Esophagus muscularis mucosa (tissue), 4 donors: Measurements from ENCODE around the gene DNAJC3. TPM values are rescaled to one million over a fixed set of nuclear protein-coding genes. Genes with fewer than 3 reads are reported as not detected.
A peak's percentile ranks its signal among the peaks of the same experiment; 100 is the strongest.

Experiments used
- DNase-seq: peaks from one replicate; pipeline ENCODE4 v3.0.0-alpha.2; 2017; ENCODE audit errors: extremely low spot score
- H3K27ac ChIP-seq, 4 donors: fragments of 200-600 bp; sonication (generic); replicated peaks in 1 of 4; 1 replicate in 3 of 4; 2 replicates in 1 of 4; pipeline ENCODE4 v1.5.1; 2016 to 2019; ENCODE audit warnings: mild to moderate bottlenecking in 1 of 4
- H3K27me3 ChIP-seq, 4 donors: fragments of 200-600 bp; sonication (generic); one replicate each; pipeline versions ENCODE4 v1.5.1 to v1.6.0; 2016 to 2019
- H3K36me3 ChIP-seq, 4 donors: fragments of 200-600 bp; sonication (generic); one replicate each; pipeline ENCODE4 v1.5.1; 2016 to 2019
- H3K4me1 ChIP-seq, 4 donors: fragments of 200-600 bp; sonication (generic); one replicate each; pipeline ENCODE4 v1.5.1; 2016 to 2019
- H3K4me3 ChIP-seq, 4 donors: fragments of 200-600 bp; sonication (generic); 1 replicate in 2 of 4; 2 replicates in 2 of 4; pipeline ENCODE4 v1.5.1; 2016 to 2019; ENCODE audit warnings: mild to moderate bottlenecking in 4 of 4, moderate library complexity in 1 of 4
- H3K9me3 ChIP-seq, 4 donors: fragments of 200-600 bp; sonication (generic); 1 replicate in 3 of 4; 2 replicates in 1 of 4; pipeline ENCODE4 v1.5.1; 2016 to 2019
- EP300 ChIP-seq: sonication (generic); formaldehyde crosslinking; IDR thresholded peaks from one replicate; pipeline ENCODE4 v1.6.1; 2017; ENCODE audit warnings: antibody characterized with exemption
- POLR2A ChIP-seq: fragments of 450-650 bp; IDR thresholded peaks from one replicate; pipeline ENCODE4 v1.6.1; 2017; ENCODE audit warnings: antibody characterized with exemption, moderate library complexity, mild to moderate bottlenecking, low read depth
- POLR2AphosphoS5 ChIP-seq, 2 donors: sonication (generic); formaldehyde crosslinking; IDR thresholded peaks; one replicate each; pipeline ENCODE4 v1.6.1; 2017; ENCODE audit warnings: antibody characterized with exemption in 2 of 2
- WGBS: methylation state at CpG from one replicate; pipeline ENCODE4 v1.1.5; 2018; 5-methylcytosine and 5-hydroxymethylcytosine counted together
- intact Hi-C: fragments of 100-400 bp; cut with DNase I; formaldehyde crosslinking; loops from one replicate; pipeline ENCODE4 v1.15.1; 2023
- total RNA-seq, 4 donors: library from RNA; depleted of rRNA; stranded (reverse); fragments of >200 nt; gene quantifications; one replicate each; pipeline versions ENCODE4 v1.1.0 to v1.2.1, GENCODE V29; 2016
- TF ChIP-seq, protein P1 (sequence below), 3 experiments: fragments of 200-600 bp in 2 of 3; fragments of 450-650 bp in 1 of 3; sonication (generic) in 2 of 3; IDR thresholded peaks; one replicate each; pipeline ENCODE4 v1.5.1; 2017 to 2019; ENCODE audit warnings: antibody characterized with exemption in 3 of 3, mild to moderate bottlenecking in 2 of 3, moderate library complexity in 1 of 3

Gene DNAJC3
- total RNA-seq, result 10 to 100 TPM; 43.8 to 55.1 (median 48.9) TPM

DNA sequence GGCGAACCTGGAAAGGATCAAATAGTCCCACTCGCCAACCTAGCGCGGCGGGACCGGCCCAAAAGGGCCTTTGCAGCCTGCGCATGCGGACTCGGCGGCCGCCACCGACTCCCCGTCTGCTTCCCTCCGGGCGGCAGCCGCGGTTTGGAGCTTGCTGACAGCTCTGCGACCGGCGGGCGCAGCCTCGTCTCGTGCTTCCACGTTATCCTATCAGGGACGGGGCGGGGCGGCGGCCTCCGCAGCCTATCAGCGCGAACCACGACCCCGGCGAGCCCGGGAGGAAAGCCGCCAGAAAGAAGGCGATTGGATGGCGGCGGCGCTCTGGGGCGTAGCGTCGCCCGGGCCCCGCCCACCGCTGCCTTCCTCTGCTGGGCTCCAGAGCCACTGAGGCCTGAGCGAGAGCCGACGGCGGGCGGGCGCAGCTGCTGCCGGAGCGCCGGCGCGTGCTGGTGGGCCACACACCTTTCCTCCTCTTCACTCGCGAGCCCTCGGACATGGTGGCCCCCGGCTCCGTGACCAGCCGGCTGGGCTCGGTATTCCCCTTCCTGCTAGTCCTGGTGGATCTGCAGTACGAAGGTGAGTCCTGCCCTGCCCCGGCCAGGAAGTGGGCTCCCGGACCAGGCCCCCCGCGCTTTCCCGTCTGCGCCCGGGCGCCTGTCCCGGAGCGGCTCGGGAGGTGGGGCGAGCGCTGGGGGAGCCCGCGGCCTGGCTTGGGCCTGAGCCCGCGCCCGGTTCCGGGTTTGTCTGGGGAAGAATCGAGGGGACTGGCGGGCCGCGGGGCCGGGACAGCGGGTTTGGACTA, at the start of gene DNAJC3:
DNAJC3 (plus strand) TSS at position 378 of the 802 bp plus-strand sequence; CDS start at position 495, 117 bp downstream.
- WGBS, result under 1% methylated on average over 45 of the region's 90 CpGs
- intact Hi-C loops, result loop anchor here (5.0 to 10.0 kb wide), 3 partner anchors 35 to 108 kb away; partner anchors contain the start of gene DZIP1

DNA sequence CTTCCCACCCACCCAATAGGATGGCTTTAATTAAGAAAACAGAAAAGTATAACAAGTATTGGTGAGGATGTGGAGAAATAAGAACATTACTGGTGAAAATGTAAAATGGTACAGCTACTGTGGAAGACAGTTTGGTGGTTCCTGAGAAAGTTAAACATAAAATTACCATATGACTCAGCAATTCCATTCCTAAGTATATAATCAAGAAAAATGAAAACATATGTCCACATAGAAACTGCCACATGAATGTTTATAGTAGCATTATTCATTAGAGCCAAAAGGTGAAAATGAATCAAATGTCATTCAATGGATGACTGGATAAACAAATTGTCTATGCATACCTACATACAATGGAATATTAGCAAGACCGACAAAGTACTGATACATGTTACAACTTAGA, 49.3 kb upstream of the DNAJC3 start:
- Histone ChIP-seq H3K27me3 (no peaks in the 10 kb centered on the region), H3K36me3 (peaks cover 0 to 56% (median 30%) of the 10 kb centered on the region in 4 donors), H3K4me3 (no peak overlapping the region), H3K27ac (no peak overlapping the region), H3K4me1 (no peaks in the 10 kb centered on the region), H3K9me3 (peaks cover 0 to 8% (median 0%) of the 10 kb centered on the region in 4 donors)
- intact Hi-C loops, result loop anchor here (5.0 kb wide), 1 partner anchor 35 kb away; no protein-coding TSS in a partner anchor
- TF ChIP-seq POLR2A, result no peak
- TF ChIP-seq POLR2AphosphoS5 (IDR thresholded peaks at IDR 0.05), result no peak
- no peak for TF ChIP-seq EP300
- no peak for DNase-seq
- WGBS, result 100% methylated on average over 1 of the region's 1 CpG

More for the DNA sequence above, at the start of gene DNAJC3:
- TF ChIP-seq, protein P1, sequence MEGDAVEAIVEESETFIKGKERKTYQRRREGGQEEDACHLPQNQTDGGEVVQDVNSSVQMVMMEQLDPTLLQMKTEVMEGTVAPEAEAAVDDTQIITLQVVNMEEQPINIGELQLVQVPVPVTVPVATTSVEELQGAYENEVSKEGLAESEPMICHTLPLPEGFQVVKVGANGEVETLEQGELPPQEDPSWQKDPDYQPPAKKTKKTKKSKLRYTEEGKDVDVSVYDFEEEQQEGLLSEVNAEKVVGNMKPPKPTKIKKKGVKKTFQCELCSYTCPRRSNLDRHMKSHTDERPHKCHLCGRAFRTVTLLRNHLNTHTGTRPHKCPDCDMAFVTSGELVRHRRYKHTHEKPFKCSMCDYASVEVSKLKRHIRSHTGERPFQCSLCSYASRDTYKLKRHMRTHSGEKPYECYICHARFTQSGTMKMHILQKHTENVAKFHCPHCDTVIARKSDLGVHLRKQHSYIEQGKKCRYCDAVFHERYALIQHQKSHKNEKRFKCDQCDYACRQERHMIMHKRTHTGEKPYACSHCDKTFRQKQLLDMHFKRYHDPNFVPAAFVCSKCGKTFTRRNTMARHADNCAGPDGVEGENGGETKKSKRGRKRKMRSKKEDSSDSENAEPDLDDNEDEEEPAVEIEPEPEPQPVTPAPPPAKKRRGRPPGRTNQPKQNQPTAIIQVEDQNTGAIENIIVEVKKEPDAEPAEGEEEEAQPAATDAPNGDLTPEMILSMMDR (IDR thresholded peaks at IDR 0.05), result no peak
- TF ChIP-seq POLR2AphosphoS5 (IDR thresholded peaks at IDR 0.05) (peak; percentile 96 to 98), EP300 (no peak), POLR2A (peak; percentile 85)
- peak; percentile 99 for DNase-seq
- H3K36me3 ChIP-seq, result no peaks in the 10 kb centered on the region
- no peaks in the 10 kb centered on the region for H3K27me3 ChIP-seq
- peaks cover 24 to 52% (median 50%) of the 10 kb centered on the region in 4 donors for H3K4me1 ChIP-seq
- H3K27ac ChIP-seq, result peak within 1 kb of the TSS; percentile 96 to 98 (median 98)
- peaks cover 0 to 4% (median 0%) of the 10 kb centered on the region in 4 donors for H3K9me3 ChIP-seq
- peak within 1 kb of the TSS; percentile 80 to 96 (median 90) for H3K4me3 ChIP-seq

- H3K27me3 ChIP-seq, result no peaks in the 10 kb centered on the region
- H3K4me1 ChIP-seq, result no peaks in the 10 kb centered on the region
- peaks cover 0 to 8% (median 0%) of the 10 kb centered on the region in 4 donors for H3K9me3 ChIP-seq
- intact Hi-C loops, result loop anchor here (5.0 kb wide), 1 partner anchor 34 kb away; no protein-coding TSS in a partner anchor
- DNase-seq, result no peak
- TF ChIP-seq POLR2A, result no peak
- TF ChIP-seq, protein P1 (IDR thresholded peaks at IDR 0.05), result no peak
- no peak for TF ChIP-seq POLR2AphosphoS5 (IDR thresholded peaks at IDR 0.05)
- TF ChIP-seq EP300, result no peak
- H3K4me3 ChIP-seq, result no peak overlapping the region
- peaks cover 0 to 63% (median 28%) of the 10 kb centered on the region in 4 donors for H3K36me3 ChIP-seq
- WGBS, result 88% methylated on average over 1 of the region's 1 CpG
- no peak overlapping the region for H3K27ac ChIP-seq
Measured at GRCh38 chr13:95628488-95628887, 48.5 kb upstream of the DNAJC3 start.

- peak; percentile 66 for DNase-seq
- Histone ChIP-seq H3K9me3 (peaks cover 0 to 8% (median 0%) of the 10 kb centered on the region in 4 donors), H3K27ac (no peak overlapping the region), H3K36me3 (peaks cover 0 to 63% (median 27%) of the 10 kb centered on the region in 4 donors), H3K4me3 (no peak overlapping the region), H3K4me1 (no peaks in the 10 kb centered on the region), H3K27me3 (no peaks in the 10 kb centered on the region)
- 79% methylated on average over 4 of the region's 4 CpGs for WGBS
- intact Hi-C loops, result loop anchor here (5.0 kb wide), 1 partner anchor 33 kb away; no protein-coding TSS in a partner anchor
- TF ChIP-seq POLR2AphosphoS5 (IDR thresholded peaks at IDR 0.05), result no peak
- no peak for TF ChIP-seq POLR2A
- TF ChIP-seq EP300, result no peak
- TF ChIP-seq, protein P1 (IDR thresholded peaks at IDR 0.05), result no peak
Measured at GRCh38 chr13:95629071-95629470, 47.9 kb upstream of the DNAJC3 start.

GRCh38 chr13:95630593-95630992, 46.3 kb upstream of the DNAJC3 start:
- Histone ChIP-seq H3K36me3 (peaks cover 0 to 58% (median 26%) of the 10 kb centered on the region in 4 donors), H3K4me3 (no peak overlapping the region), H3K27ac (no peak overlapping the region), H3K4me1 (no peaks in the 10 kb centered on the region), H3K9me3 (peaks cover 0 to 8% (median 0%) of the 10 kb centered on the region in 4 donors), H3K27me3 (no peaks in the 10 kb centered on the region)
- DNase-seq, result no peak
- 88% methylated on average over 3 of the region's 3 CpGs for WGBS
- TF ChIP-seq, protein P1 (IDR thresholded peaks at IDR 0.05), result no peak
- TF ChIP-seq POLR2AphosphoS5 (IDR thresholded peaks at IDR 0.05) (no peak), EP300 (no peak), POLR2A (no peak)
- intact Hi-C loops, result no loop called here
